GM19324 (cell line): ENCODE measurements around the gene HPCAL1.

ENCODE experiments used
- ATAC-seq: cut with Tn5 transposase; IDR thresholded peaks from one replicate; pipeline ENCODE4 v1.9.1; 2021; ENCODE audit warnings: mild to moderate bottlenecking, moderate library complexity; ENCODE audit not compliant: unreplicated experiment, low FRiP score

HPCAL1 gene

DNA sequence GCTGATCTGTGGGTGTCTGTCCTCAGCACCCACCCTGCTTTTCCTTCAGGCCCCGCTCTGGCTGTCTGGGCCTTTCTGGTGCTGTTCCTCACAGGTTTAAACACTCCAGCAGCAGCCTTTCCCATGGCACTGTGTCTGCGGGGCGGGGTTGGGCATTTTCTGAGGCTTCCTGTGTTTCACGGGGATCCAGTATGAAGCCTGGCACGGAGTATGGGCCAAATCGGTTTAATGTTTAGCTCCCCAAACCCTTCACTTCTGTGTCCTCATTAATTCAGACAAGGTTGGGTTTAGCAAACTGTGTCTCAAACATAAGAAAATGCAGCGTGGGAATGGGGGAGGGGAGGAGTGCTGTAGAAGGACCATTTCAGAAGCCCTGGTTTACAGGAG is 44.9 kb downstream of the HPCAL1 start:
- no peak for ATAC-seq

- no peak for ATAC-seq
Observed at GRCh38 chr2:10348891-10349290, 46.2 kb downstream of the HPCAL1 start.

- no peak for ATAC-seq
Observed at GRCh38 chr2:10350761-10351160, 48.1 kb downstream of the HPCAL1 start.

GRCh38 chr2:10352361-10352760 is 49.7 kb downstream of the HPCAL1 start:
- ATAC-seq: no peak

GRCh38 chr2:10352972-10353371 is 50.3 kb downstream of the HPCAL1 start:
- ATAC-seq: no peak

- no peak for ATAC-seq
Observed at GRCh38 chr2:10353931-10354330, 51.2 kb downstream of the HPCAL1 start.

DNA sequence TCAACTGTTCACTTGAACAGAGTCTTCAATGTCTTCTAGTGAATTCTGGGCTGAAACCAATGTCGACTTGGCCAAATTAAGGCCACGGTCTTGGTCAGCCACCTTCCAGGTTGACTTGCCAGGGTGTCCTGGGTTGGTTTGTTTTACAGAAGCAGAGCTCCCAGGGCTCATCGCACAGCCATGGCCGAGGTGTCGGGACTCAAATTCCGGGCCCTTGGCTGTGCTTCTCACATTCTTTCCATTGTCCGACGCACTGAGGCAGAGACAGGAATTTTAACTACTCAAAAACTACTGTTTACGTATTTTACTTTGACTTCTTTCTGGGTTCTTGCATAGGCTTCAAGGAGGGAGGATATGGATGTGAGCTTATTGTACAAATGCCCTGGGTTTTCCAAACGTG is 51.7 kb downstream of the HPCAL1 start:
- no peak for ATAC-seq

DNA sequence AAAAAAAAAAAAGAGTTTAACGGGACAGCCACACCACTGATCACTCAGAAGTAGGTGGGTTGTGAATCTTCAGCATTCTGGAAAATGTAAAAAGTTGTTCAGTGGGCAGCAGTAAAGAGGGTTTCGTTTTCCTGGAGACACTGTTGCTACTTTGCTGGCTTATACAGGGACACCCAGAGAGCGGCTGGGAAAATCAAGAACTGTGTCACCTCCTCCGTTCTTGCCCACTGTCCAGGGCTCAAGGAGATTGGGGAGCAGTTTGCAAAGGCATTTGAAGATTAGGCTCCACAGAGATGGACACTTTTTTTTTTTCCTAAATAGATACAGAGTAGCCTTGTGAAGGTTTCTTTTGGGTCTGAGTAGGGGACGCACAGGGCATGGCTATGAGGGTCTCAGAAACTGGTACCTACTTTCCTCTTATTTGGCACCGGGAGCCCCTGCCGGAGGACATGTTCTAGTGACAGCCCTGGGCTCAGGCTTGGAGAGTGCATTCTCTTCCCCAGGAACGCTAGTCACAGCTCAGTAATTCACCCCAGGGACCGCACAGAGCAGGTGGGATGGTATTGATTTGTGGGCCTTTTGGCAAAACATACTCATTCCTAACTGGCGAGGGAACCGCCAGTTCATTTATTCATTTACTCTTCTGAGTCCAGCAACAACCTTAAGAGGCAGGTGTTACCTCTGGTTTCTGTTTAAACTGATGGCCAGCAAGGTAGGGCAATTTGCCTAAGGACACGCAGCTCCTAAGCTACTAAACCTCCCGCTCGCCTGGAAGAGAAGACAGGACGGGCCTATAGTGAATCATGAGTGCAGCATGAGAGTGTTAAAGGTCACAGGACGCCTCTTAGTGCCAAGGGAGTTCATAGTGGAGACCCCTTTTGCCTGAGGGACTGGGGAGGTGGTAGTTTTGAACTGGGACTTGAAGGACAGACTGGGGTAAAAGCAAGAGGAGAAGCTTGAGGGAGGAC is 53.1 kb downstream of the HPCAL1 start:
- ATAC-seq: no peak

DNA sequence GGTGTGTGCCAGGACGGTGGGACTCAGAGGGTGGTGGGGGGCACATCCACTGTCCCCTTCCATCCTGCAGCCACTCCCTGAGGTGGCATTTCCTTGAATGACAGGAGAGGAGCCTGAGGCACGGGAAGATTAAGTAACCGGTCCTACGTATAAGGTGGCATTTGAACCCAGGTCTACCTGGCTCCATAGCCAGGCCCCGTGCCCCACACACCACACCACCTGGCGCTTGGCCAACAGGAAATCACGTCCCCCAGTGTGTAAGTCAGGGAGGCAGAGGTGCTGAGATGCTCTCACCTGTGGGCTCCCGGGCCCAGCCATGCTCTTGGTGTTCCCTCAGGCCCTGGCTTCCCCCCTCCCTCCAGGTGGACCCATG is 53.7 kb downstream of the HPCAL1 start:
- ATAC-seq: no peak

- ATAC-seq: no peak
Observed at GRCh38 chr2:10357193-10358169, 54.8 kb downstream of the HPCAL1 start.

- ATAC-seq: no peak
Observed at GRCh38 chr2:10359246-10359645, 56.5 kb downstream of the HPCAL1 start.

DNA sequence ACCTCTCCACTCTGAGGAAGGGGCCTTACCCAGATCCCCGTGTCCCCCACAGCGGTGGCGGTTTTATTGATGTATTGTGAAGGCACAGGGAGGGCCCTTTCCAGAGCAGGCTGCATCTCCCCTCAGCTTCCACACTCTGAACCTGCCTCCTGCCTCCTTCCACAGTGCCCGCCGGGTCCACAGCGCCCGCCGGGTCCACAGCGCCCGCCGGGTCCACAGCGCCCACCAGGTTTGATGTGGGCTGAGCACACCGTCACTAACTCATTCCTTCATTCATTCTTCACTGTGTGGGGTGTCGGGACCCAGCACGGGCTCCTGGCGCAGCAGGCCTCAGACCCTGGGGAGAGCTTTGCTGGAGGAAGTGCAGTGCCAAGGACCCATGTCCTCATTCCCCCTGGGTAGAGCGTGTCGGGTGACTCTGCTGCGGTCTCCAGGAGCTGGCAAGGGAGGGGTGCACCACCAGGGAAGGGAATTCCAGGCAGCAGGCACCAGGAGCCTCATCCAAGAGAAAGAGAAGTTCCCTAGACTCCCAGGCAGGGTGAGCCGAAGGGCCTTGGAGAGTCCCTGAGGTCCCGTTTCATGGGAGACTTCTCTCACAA is 57.1 kb downstream of the HPCAL1 start:
- no peak for ATAC-seq

DNA sequence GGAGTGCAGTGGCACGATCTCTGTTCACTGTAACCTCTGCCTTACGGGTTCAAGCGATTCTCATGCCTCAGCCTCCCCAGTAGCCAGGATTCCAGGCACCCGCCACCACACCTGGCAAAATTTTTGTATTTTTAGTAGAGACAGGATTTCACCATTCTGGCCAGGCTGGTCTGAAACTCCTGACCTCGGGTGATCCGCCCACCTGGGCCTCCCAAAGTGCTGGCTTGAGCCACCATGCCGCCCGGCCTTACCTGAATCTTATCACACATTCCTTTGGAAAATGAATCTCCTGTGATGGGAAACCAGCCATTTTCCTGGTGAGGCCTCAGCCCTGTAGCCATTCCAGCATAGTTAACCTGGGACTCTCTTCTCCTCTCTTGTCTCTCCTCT is 57.8 kb downstream of the HPCAL1 start:
- ATAC-seq: no peak

- no peak for ATAC-seq
Observed at GRCh38 chr2:10360850-10361588, 58.3 kb downstream of the HPCAL1 start.

DNA sequence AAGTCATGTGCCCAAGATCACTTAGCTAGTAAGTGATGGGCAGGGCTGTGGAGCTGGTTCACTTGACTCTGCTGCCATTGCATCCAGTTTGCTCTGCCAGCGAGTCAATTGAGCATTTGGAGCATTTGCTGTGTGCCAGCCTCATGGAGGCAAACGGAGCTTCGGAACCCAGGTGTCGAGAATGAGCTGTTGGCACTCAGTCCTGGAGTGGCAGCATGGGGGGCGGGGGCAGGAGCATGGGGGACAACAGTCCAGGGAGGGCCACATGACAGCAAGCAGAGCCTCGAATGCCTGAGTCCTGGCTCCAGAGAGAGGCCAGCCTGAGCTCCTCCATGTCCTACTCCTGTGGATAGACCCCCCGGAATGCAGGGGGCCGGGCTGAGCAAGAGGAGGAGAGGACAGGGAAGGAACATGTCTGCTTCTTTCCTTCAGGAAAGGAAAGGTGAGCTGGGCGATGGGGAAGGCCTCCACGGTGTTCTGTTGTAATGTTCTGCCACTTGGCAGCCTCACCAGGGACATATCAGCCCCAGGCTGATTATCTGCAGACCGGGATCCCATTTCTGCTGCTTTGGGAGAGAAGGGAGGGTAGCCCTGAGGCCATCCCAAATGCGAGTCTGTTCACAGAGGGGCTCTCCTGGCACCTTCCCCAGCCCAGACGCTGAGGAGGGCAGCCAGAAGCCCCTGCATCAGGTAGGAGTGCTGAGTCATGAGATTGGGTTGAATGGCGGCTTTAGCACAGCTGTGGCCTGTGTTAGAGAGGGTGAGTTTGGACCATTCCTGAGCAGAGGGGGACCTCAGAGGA is 59.6 kb downstream of the HPCAL1 start:
- ATAC-seq: no peak

GRCh38 chr2:10362898-10363454 is 60.3 kb downstream of the HPCAL1 start:
- no peak for ATAC-seq

GRCh38 chr2:10363861-10364610 is 61.3 kb downstream of the HPCAL1 start:
- no peak for ATAC-seq

- no peak for ATAC-seq
Observed at GRCh38 chr2:10365412-10365811, 62.7 kb downstream of the HPCAL1 start.
